ENCODE data around the gene VSX2.
A peak's percentile ranks its signal among the peaks of the same experiment; 100 is the strongest.

Gene VSX2

GRCh38 chr14:74278080-74278479 lies 38.8 kb downstream of the VSX2 start:
- no CpG with 5 or more reads among the region's 2 CpGs for WGBS (ENCODE audit: extremely low coverage, insufficient coverage, low lambda C conversion rate)
- Histone ChIP-seq H3K4me1 (ENCODE audit: control insufficient read depth, low read depth, low read length) (no peaks in the 10 kb centered on the region), H3K56ac (ENCODE audit: low read length) (no peak overlapping the region), H2BK15ac (replicated peaks; ENCODE audit: low read depth) (no peak overlapping the region), H3K4me3 (ENCODE audit: low read length) (no peak overlapping the region), H2AK5ac (ENCODE audit: low read length) (no peak overlapping the region), H2BK5ac (ENCODE audit: low read length) (no peak overlapping the region), H3K4me2 (ENCODE audit: low read length) (no peak overlapping the region), H2BK120ac (ENCODE audit: low read depth, low read length) (no peak overlapping the region), H3K9ac (ENCODE audit: low read length) (no peak overlapping the region), H4K5ac (ENCODE audit: low read length) (no peak overlapping the region), H3K79me2 (ENCODE audit: control insufficient read depth, insufficient read depth, low read length) (no peaks in the 10 kb centered on the region), H3K23ac (ENCODE audit: low read length) (no peak overlapping the region), H3K27ac (ENCODE audit: low read depth, low read length) (no peak overlapping the region), H4K8ac (ENCODE audit: low read depth, low read length) (no peak overlapping the region), H3K4ac (ENCODE audit: low read depth, low read length) (no peak overlapping the region), H3K18ac (ENCODE audit: low read length) (no peak overlapping the region), H3K36me3 (ENCODE audit: control insufficient read depth, insufficient read depth, low read length) (peaks cover under 1% of the 10 kb centered on the region), H3K27me3 (ENCODE audit: insufficient read depth, low read length, poor library complexity) (no peaks in the 10 kb centered on the region), H3K79me1 (ENCODE audit: low read length) (no peaks in the 10 kb centered on the region)
- DNase-seq: no peak

GRCh38 chr14:74281069-74281468 lies 41.8 kb downstream of the VSX2 start:
- Histone ChIP-seq H3K36me3 (ENCODE audit: control insufficient read depth, insufficient read depth, low read length) (peaks cover 6% of the 10 kb centered on the region), H3K9ac (ENCODE audit: low read length) (no peak overlapping the region), H3K56ac (ENCODE audit: low read length) (no peak overlapping the region), H3K4me3 (ENCODE audit: low read length) (no peak overlapping the region), H3K23ac (ENCODE audit: low read length) (no peak overlapping the region), H3K4ac (ENCODE audit: low read depth, low read length) (no peak overlapping the region), H2BK120ac (ENCODE audit: low read depth, low read length) (no peak overlapping the region), H3K18ac (ENCODE audit: low read length) (no peak overlapping the region), H2BK5ac (ENCODE audit: low read length) (no peak overlapping the region), H3K4me2 (ENCODE audit: low read length) (no peak overlapping the region), H3K79me1 (ENCODE audit: low read length) (no peaks in the 10 kb centered on the region), H4K5ac (ENCODE audit: low read length) (no peak overlapping the region), H2BK15ac (replicated peaks; ENCODE audit: low read depth) (no peak overlapping the region), H4K8ac (ENCODE audit: low read depth, low read length) (no peak overlapping the region), H3K27ac (ENCODE audit: low read depth, low read length) (no peak overlapping the region), H2AK5ac (ENCODE audit: low read length) (no peak overlapping the region), H3K79me2 (ENCODE audit: control insufficient read depth, insufficient read depth, low read length) (no peaks in the 10 kb centered on the region), H3K4me1 (ENCODE audit: control insufficient read depth, low read depth, low read length) (no peaks in the 10 kb centered on the region), H3K27me3 (ENCODE audit: insufficient read depth, low read length, poor library complexity) (no peaks in the 10 kb centered on the region)
- no peak for DNase-seq
- WGBS (ENCODE audit: extremely low coverage, insufficient coverage, low lambda C conversion rate): no CpG with 5 or more reads among the region's 2 CpGs

DNA sequence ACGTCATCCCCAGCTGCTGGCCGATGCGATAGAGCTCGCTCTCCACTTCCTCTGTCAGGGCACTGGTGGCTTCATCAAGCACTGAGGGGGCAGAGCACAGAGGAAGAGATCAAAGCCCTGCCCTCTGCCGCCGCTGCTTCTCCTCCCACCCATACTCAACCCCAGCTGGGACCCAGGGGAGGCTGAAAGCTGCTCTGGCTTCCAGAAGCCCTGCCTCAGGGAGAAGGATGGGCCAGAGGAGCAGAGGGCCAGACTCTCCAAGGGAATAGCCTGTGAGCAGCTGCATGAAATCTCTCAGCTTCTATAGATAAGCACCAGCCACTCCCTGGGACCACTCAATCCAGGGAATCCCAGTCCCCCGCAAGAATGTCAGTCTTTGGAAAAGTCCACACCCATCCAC lies 47.5 kb downstream of the VSX2 start:
- Histone ChIP-seq H3K27ac (ENCODE audit: low read depth, low read length) (no peak overlapping the region), H2AK5ac (ENCODE audit: low read length) (no peak overlapping the region), H3K36me3 (ENCODE audit: control insufficient read depth, insufficient read depth, low read length) (peaks cover 32% of the 10 kb centered on the region), H3K4me2 (ENCODE audit: low read length) (no peak overlapping the region), H3K79me2 (ENCODE audit: control insufficient read depth, insufficient read depth, low read length) (no peaks in the 10 kb centered on the region), H2BK15ac (replicated peaks; ENCODE audit: low read depth) (no peak overlapping the region), H4K5ac (ENCODE audit: low read length) (no peak overlapping the region), H3K18ac (ENCODE audit: low read length) (no peak overlapping the region), H3K56ac (ENCODE audit: low read length) (no peak overlapping the region), H3K4ac (ENCODE audit: low read depth, low read length) (no peak overlapping the region), H3K4me3 (ENCODE audit: low read length) (no peak overlapping the region), H3K79me1 (ENCODE audit: low read length) (peaks cover 2% of the 10 kb centered on the region), H4K8ac (ENCODE audit: low read depth, low read length) (no peak overlapping the region), H3K4me1 (ENCODE audit: control insufficient read depth, low read depth, low read length) (no peaks in the 10 kb centered on the region), H2BK5ac (ENCODE audit: low read length) (no peak overlapping the region), H3K23ac (ENCODE audit: low read length) (no peak overlapping the region), H3K27me3 (ENCODE audit: insufficient read depth, low read length, poor library complexity) (no peaks in the 10 kb centered on the region), H3K9ac (ENCODE audit: low read length) (no peak overlapping the region), H2BK120ac (ENCODE audit: low read depth, low read length) (no peak overlapping the region)
- no CpG with 5 or more reads among the region's 7 CpGs for WGBS (ENCODE audit: extremely low coverage, insufficient coverage, low lambda C conversion rate)
- DNase-seq: no peak

DNA sequence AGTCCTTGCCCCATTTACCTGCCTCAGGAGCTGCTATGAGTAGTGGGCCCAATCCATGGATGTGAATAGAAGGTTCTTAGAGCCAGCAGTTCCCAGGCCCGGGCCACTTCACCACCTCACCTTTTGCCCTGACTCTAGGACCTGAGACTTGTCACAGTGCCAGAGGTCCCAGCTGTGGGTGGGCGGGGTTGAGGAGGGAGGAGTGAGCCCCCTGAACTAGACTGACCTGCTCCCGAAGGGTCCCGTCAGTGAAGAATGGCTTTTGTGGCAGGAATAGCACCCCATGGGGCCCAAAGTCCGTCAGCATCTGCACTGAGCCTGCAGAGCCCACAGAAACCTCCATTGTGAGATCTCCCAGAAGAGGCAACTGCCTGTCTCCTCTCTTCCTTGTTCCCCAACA lies 50.6 kb downstream of the VSX2 start:
- H4K5ac ChIP-seq (ENCODE audit: low read length): no peak overlapping the region
- H3K56ac ChIP-seq (ENCODE audit: low read length): no peak overlapping the region
- no peak overlapping the region for H4K8ac ChIP-seq (ENCODE audit: low read depth, low read length)
- H3K36me3 ChIP-seq (ENCODE audit: control insufficient read depth, insufficient read depth, low read length): peaks cover 28% of the 10 kb centered on the region
- H2BK120ac ChIP-seq (ENCODE audit: low read depth, low read length): no peak overlapping the region
- no peak overlapping the region for H3K4me3 ChIP-seq (ENCODE audit: low read length)
- WGBS (ENCODE audit: extremely low coverage, insufficient coverage, low lambda C conversion rate): no CpG with 5 or more reads among the region's 5 CpGs
- H3K4me2 ChIP-seq (ENCODE audit: low read length): no peak overlapping the region
- no peak overlapping the region for H2AK5ac ChIP-seq (ENCODE audit: low read length)
- H3K79me1 ChIP-seq (ENCODE audit: low read length): peaks cover 7% of the 10 kb centered on the region
- peaks cover 4% of the 10 kb centered on the region for H3K79me2 ChIP-seq (ENCODE audit: control insufficient read depth, insufficient read depth, low read length)
- H3K18ac ChIP-seq (ENCODE audit: low read length): no peak overlapping the region
- H3K27me3 ChIP-seq (ENCODE audit: insufficient read depth, low read length, poor library complexity): no peaks in the 10 kb centered on the region
- no peak overlapping the region for H2BK15ac ChIP-seq (replicated peaks; ENCODE audit: low read depth)
- no peak overlapping the region for H3K4ac ChIP-seq (ENCODE audit: low read depth, low read length)
- no peaks in the 10 kb centered on the region for H3K4me1 ChIP-seq (ENCODE audit: control insufficient read depth, low read depth, low read length)
- H3K23ac ChIP-seq (ENCODE audit: low read length): no peak overlapping the region
- DNase-seq: no peak
- no peak overlapping the region for H3K9ac ChIP-seq (ENCODE audit: low read length)
- H3K27ac ChIP-seq (ENCODE audit: low read depth, low read length): no peak overlapping the region
- no peak overlapping the region for H2BK5ac ChIP-seq (ENCODE audit: low read length)

DNA sequence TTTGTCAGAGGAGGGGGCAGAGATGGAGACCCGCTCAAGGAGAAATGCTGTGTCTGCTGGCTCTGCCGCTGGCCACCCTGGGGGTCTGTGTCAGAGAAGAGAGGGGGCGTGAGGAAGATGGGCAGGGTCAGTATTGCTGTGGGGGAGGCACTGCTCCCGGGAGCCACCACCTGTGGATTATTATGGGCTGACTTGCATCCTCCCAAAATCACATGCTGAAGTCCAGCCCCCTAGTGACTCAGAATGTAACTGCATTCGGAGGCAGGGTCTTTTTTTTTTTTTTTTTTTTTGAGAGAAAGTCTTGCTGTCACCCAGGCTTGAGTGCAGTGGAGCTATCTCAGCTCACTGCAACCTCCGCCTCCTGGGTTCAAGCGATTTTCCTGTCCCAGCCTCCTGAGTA lies 51.2 kb downstream of the VSX2 start:
- no CpG with 5 or more reads among the region's 7 CpGs for WGBS (ENCODE audit: extremely low coverage, insufficient coverage, low lambda C conversion rate)
- no peaks in the 10 kb centered on the region for H3K27me3 ChIP-seq (ENCODE audit: insufficient read depth, low read length, poor library complexity)
- H2BK15ac ChIP-seq (replicated peaks; ENCODE audit: low read depth): no peak overlapping the region
- peak; percentile 67 for DNase-seq
- peaks cover 9% of the 10 kb centered on the region for H3K79me1 ChIP-seq (ENCODE audit: low read length)
- H3K27ac ChIP-seq (ENCODE audit: low read depth, low read length): no peak overlapping the region
- H2AK5ac ChIP-seq (ENCODE audit: low read length): no peak overlapping the region
- H4K5ac ChIP-seq (ENCODE audit: low read length): no peak overlapping the region
- no peak overlapping the region for H3K4me3 ChIP-seq (ENCODE audit: low read length)
- H3K79me2 ChIP-seq (ENCODE audit: control insufficient read depth, insufficient read depth, low read length): peaks cover 4% of the 10 kb centered on the region
- no peak overlapping the region for H3K18ac ChIP-seq (ENCODE audit: low read length)
- H3K9ac ChIP-seq (ENCODE audit: low read length): no peak overlapping the region
- no peak overlapping the region for H4K8ac ChIP-seq (ENCODE audit: low read depth, low read length)
- H2BK5ac ChIP-seq (ENCODE audit: low read length): no peak overlapping the region
- H3K4me1 ChIP-seq (ENCODE audit: control insufficient read depth, low read depth, low read length): no peaks in the 10 kb centered on the region
- H3K36me3 ChIP-seq (ENCODE audit: control insufficient read depth, insufficient read depth, low read length): peaks cover 28% of the 10 kb centered on the region
- no peak overlapping the region for H3K23ac ChIP-seq (ENCODE audit: low read length)
- H3K56ac ChIP-seq (ENCODE audit: low read length): no peak overlapping the region
- H3K4me2 ChIP-seq (ENCODE audit: low read length): no peak overlapping the region
- H3K4ac ChIP-seq (ENCODE audit: low read depth, low read length): no peak overlapping the region
- no peak overlapping the region for H2BK120ac ChIP-seq (ENCODE audit: low read depth, low read length)

DNA sequence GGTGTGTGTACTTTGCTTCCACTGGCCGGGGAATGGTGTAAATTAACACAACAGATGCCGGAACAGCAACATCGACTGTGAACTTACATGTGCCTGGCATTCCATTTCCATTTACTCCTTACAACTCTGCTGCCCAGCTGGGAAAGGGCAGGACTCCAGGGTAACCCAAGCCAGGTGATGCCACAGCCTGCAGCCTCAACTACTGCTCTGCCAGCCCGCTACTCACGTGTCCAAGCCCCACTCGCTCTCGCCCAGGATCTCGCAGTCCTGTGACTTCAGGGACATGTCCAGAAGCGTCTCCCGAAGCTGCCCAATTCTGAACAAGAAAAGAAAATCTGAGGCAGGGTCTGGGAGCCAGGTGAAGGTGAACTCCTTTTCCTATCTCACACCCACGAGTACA lies 52.8 kb downstream of the VSX2 start:
- Histone ChIP-seq H3K27ac (ENCODE audit: low read depth, low read length) (no peak overlapping the region), H3K4ac (ENCODE audit: low read depth, low read length) (no peak overlapping the region), H3K36me3 (ENCODE audit: control insufficient read depth, insufficient read depth, low read length) (peaks cover 21% of the 10 kb centered on the region), H3K79me2 (ENCODE audit: control insufficient read depth, insufficient read depth, low read length) (peaks cover 4% of the 10 kb centered on the region), H3K18ac (ENCODE audit: low read length) (no peak overlapping the region), H2AK5ac (ENCODE audit: low read length) (no peak overlapping the region), H4K8ac (ENCODE audit: low read depth, low read length) (no peak overlapping the region), H3K56ac (ENCODE audit: low read length) (no peak overlapping the region), H3K79me1 (ENCODE audit: low read length) (peaks cover 16% of the 10 kb centered on the region), H3K4me3 (ENCODE audit: low read length) (no peak overlapping the region), H2BK5ac (ENCODE audit: low read length) (no peak overlapping the region), H3K9ac (ENCODE audit: low read length) (no peak overlapping the region), H2BK120ac (ENCODE audit: low read depth, low read length) (no peak overlapping the region), H4K5ac (ENCODE audit: low read length) (no peak overlapping the region), H3K27me3 (ENCODE audit: insufficient read depth, low read length, poor library complexity) (no peaks in the 10 kb centered on the region), H3K4me2 (ENCODE audit: low read length) (no peak overlapping the region), H3K4me1 (ENCODE audit: control insufficient read depth, low read depth, low read length) (no peaks in the 10 kb centered on the region), H3K23ac (ENCODE audit: low read length) (no peak overlapping the region), H2BK15ac (replicated peaks; ENCODE audit: low read depth) (no peak overlapping the region)
- DNase-seq: no peak
- no CpG with 5 or more reads among the region's 11 CpGs for WGBS (ENCODE audit: extremely low coverage, insufficient coverage, low lambda C conversion rate)
